Transverse colon (tissue), 4 donors: ENCODE measurements around the gene ARSG. TPM values are rescaled to one million over a fixed set of nuclear protein-coding genes. Genes with fewer than 3 reads are reported as not detected.
"Not testable (repeated sequence)": the region's sequence is repeated elsewhere in the genome, so short reads cannot be mapped to it uniquely, and the experiment has no call there.

Experiments used
- DNase-seq: peaks from one replicate; pipeline ENCODE4 v3.0.0-alpha.2; 2019
- H3K27ac ChIP-seq, 4 donors: fragments of 200-600 bp; sonication (generic); 2 replicates each; pipeline ENCODE4 v1.5.1; 2016 to 2018; ENCODE audit warnings: inconsistent platforms in 4 of 4
- H3K27me3 ChIP-seq: fragments of 200-600 bp; sonication (generic); 2 replicates; pipeline ENCODE4 v1.5.1; 2017; ENCODE audit warnings: inconsistent platforms
- H3K36me3 ChIP-seq, 4 donors: fragments of 200-600 bp; sonication (generic); 2 replicates each; pipeline ENCODE4 v1.5.1; 2017 to 2019; ENCODE audit warnings: inconsistent platforms in 4 of 4
- H3K4me1 ChIP-seq, 4 donors: fragments of 200-600 bp; sonication (generic); 2 replicates each; pipeline ENCODE4 v1.5.1; 2017 to 2020; ENCODE audit warnings: inconsistent platforms in 4 of 4
- H3K4me3 ChIP-seq, 4 donors: fragments of 200-600 bp; sonication (generic); 1 replicate in 1 of 4; 2 replicates in 3 of 4; pipeline versions ENCODE4 v1.5.1 to v1.6.1; 2017 to 2019; ENCODE audit warnings: inconsistent platforms in 4 of 4
- H3K9me3 ChIP-seq, 2 donors: fragments of 200-600 bp; sonication (generic); 2 replicates each; pipeline ENCODE4 v1.5.1; 2017 to 2019; ENCODE audit warnings: inconsistent platforms in 2 of 2
- CTCF ChIP-seq, 5 experiments: fragments of 200-600 bp in 3 of 5; fragments of 450-650 bp in 2 of 5; sonication (generic) in 3 of 5; IDR thresholded peaks; 1 replicate in 2 of 5; 2 replicates in 3 of 5; pipeline ENCODE4 v1.5.1; 2016 to 2017; ENCODE audit warnings: antibody characterized with exemption in 5 of 5, inconsistent platforms in 3 of 5, mild to moderate bottlenecking in 2 of 5, moderate library complexity in 1 of 5
- EP300 ChIP-seq: sonication (generic); formaldehyde crosslinking; IDR thresholded peaks from one replicate; pipeline ENCODE4 v1.6.1; 2017; ENCODE audit warnings: antibody characterized with exemption, low read depth
- POLR2A ChIP-seq: fragments of 450-650 bp; IDR thresholded peaks from one replicate; pipeline ENCODE4 v1.6.1; 2016; ENCODE audit warnings: antibody characterized with exemption, mild to moderate bottlenecking, moderate library complexity
- POLR2AphosphoS5 ChIP-seq, 3 donors: sonication (generic); formaldehyde crosslinking; IDR thresholded peaks; one replicate each; pipeline ENCODE4 v1.6.1; 2016; ENCODE audit warnings: antibody characterized with exemption in 3 of 3
- WGBS, 2 donors: methylation state at CpG; one replicate each; pipeline ENCODE4 v1.1.5; 2018; ENCODE audit warnings: low coverage in 1 of 2; 5-methylcytosine and 5-hydroxymethylcytosine counted together
- in situ Hi-C, 4 donors: fragments of 200-750 bp; cut with MboI; loops; one replicate each; pipeline versions ENCODE4 v1.15.0 to v1.15.1; 2017; ENCODE audit warnings: low sequenced_read_pairs in 3 of 4, low pct_ligation_motif_present in 1 of 4, low pct_unique_long_range_greater_than_20kb in 1 of 4
- intact Hi-C: fragments of 100-400 bp; cut with DNase I; formaldehyde crosslinking; loops from one replicate; pipeline ENCODE4 v1.15.1; 2023; ENCODE audit warnings: low total_unique reads
- total RNA-seq, 4 donors: library from RNA; depleted of rRNA; stranded (reverse); fragments of >200 nt; gene quantifications; one replicate each; pipeline ENCODE4 v1.1.0, GENCODE V29; 2016

ARSG gene
- total RNA-seq, 4 donors from 2014 or later: 0.41 to 4.4 (median 1.6) TPM; not detected in 1

- no peak for DNase-seq
- Histone ChIP-seq H3K4me3 (no peak overlapping the region), H3K4me1 (peaks cover 0 to 16% (median 3%) of the 10 kb centered on the region in 4 donors), H3K9me3 (no peaks in the 10 kb centered on the region), H3K27me3 (no peaks in the 10 kb centered on the region), H3K36me3 (peaks cover 0 to 6% (median 3%) of the 10 kb centered on the region in 4 donors), H3K27ac (peak overlapping the region in 1 of 4 donors; percentile 10)
- WGBS, 2 donors: 86% methylated on average over 4 of the region's 4 CpGs; no CpG with 5 or more reads in 1 of the 2 donors
- TF ChIP-seq POLR2AphosphoS5 (IDR thresholded peaks at IDR 0.05): no peak
- TF ChIP-seq EP300: no peak
- no peak for TF ChIP-seq CTCF (IDR thresholded peaks at IDR 0.05)
- TF ChIP-seq POLR2A: no peak
- in situ Hi-C loops (loop anchor here in 2 of 4 donors (10.0 to 25.0 kb wide), 2 partner anchors 200 to 507 kb away; partner anchors contain the start of gene WIPI1 (in 1 of the 2)), intact Hi-C loops (no loop called here)
These were observed 36.1 kb upstream of the ARSG start for GRCh38 chr17:68255151-68255550.

GRCh38 chr17:68255731-68256538 lies 35.4 kb upstream of the ARSG start:
- H3K36me3 ChIP-seq: peaks cover 0 to 6% (median 3%) of the 10 kb centered on the region in 4 donors
- intact Hi-C loops: no loop called here
- no peaks in the 10 kb centered on the region for H3K9me3 ChIP-seq
- peak overlapping the region in 1 of 4 donors; percentile 18 for H3K27ac ChIP-seq
- H3K4me3 ChIP-seq: no peak overlapping the region
- no peak for TF ChIP-seq POLR2AphosphoS5 (IDR thresholded peaks at IDR 0.05)
- TF ChIP-seq EP300: no peak
- peaks cover 0 to 15% (median 3%) of the 10 kb centered on the region in 4 donors for H3K4me1 ChIP-seq
- no peaks in the 10 kb centered on the region for H3K27me3 ChIP-seq
- 61 to 76% methylated on average over 4 to 5 of the region's 5 CpGs for WGBS, 2 donors
- in situ Hi-C loops: loop anchor here in 2 of 4 donors (10.0 to 25.0 kb wide), 2 partner anchors 199 to 506 kb away; partner anchors contain the start of gene WIPI1 (in 1 of the 2)
- no peak for DNase-seq

GRCh38 chr17:68256701-68257100 lies 34.6 kb upstream of the ARSG start:
- intact Hi-C loops, H3K36me3 ChIP-seq, DNase-seq, H3K9me3 ChIP-seq, H3K4me3 ChIP-seq, H3K27me3 ChIP-seq, H3K27ac ChIP-seq: not testable (repeated sequence)
- WGBS, 2 donors: 69 to 78% methylated on average over 5 of the region's 5 CpGs
- peaks cover 0 to 15% (median 3%) of the 10 kb centered on the region in 4 donors for H3K4me1 ChIP-seq
- in situ Hi-C loops: loop anchor here in 2 of 4 donors (10.0 to 25.0 kb wide), 2 partner anchors 198 to 506 kb away; partner anchors contain the start of gene WIPI1 (in 1 of the 2)

DNA sequence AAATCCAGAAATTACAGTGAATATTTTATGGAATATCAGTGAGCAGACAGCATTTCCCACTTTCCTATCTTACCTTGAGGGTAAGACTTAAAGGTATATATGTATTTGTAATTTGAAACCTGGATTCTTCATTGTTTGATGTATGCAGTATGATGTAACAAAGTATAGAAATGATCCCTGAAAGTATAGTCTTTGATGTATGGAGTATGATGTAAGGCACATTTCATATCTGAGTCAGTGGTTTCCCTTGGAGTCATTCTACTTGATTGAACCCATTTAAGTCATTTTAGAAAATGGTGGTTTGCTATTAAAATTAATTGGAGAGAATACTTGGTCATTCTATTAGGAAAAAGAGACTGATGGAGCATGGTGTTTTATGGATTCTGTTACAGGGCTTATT lies 33.4 kb upstream of the ARSG start:
- Histone ChIP-seq H3K27ac (peak overlapping the region in 3 of 4 donors; percentile 5 to 74 (median 53)), H3K9me3 (no peaks in the 10 kb centered on the region), H3K4me1 (peaks cover 0 to 15% (median 5%) of the 10 kb centered on the region in 4 donors), H3K27me3 (no peaks in the 10 kb centered on the region), H3K4me3 (no peak overlapping the region), H3K36me3 (peaks cover 0 to 6% (median 0%) of the 10 kb centered on the region in 4 donors)
- in situ Hi-C loops: loop anchor here in 2 of 4 donors (10.0 to 25.0 kb wide), 2 partner anchors 197 to 504 kb away; partner anchors contain the start of gene WIPI1 (in 1 of the 2)
- intact Hi-C loops: no loop called here
- TF ChIP-seq CTCF (IDR thresholded peaks at IDR 0.05): no peak
- no peak for TF ChIP-seq POLR2A
- no peak for TF ChIP-seq EP300
- no peak for TF ChIP-seq POLR2AphosphoS5 (IDR thresholded peaks at IDR 0.05)
- DNase-seq: no peak
